Right ventricle myocardium superior (tissue), 1 donor: ENCODE results near the gene KIAA0232. TPM values are rescaled to one million over a fixed set of nuclear protein-coding genes. Genes with fewer than 3 reads are reported as not detected.

ENCODE experiments used
- ATAC-seq: fragments of 200-7000 bp; cut with Tn5 transposase; one replicate; pipeline ENCODE4 v1.9.1; 2020; ENCODE audit warnings: mild to moderate bottlenecking; ENCODE audit not compliant: poor library complexity
- DNase-seq: peaks from one replicate; pipeline ENCODE4 v3.0.0-alpha.2; 2020
- intact Hi-C: fragments of 100-400 bp; cut with DNase I; formaldehyde crosslinking; loops from one replicate; pipeline ENCODE4 v1.11.2; 2022
- long read RNA-seq: library from polyadenylated mRNA; unstranded; transcript quantifications from one replicate; pipeline ENCODE4 v2.0.0, GENCODE V29; 2021
- total RNA-seq: library from RNA; stranded (reverse); fragmentation: NEBNext Ultra II Directional; extraction: Animal tissue kit (Norgen Biotek cat#: 25700); gene quantifications from one replicate; pipeline ENCODE4 v1.2.1, GENCODE V29; 2021
- donor health status: DM: no; HTN: yes; CAD: no; lungs with severe emphysema.

Gene KIAA0232, protein sequence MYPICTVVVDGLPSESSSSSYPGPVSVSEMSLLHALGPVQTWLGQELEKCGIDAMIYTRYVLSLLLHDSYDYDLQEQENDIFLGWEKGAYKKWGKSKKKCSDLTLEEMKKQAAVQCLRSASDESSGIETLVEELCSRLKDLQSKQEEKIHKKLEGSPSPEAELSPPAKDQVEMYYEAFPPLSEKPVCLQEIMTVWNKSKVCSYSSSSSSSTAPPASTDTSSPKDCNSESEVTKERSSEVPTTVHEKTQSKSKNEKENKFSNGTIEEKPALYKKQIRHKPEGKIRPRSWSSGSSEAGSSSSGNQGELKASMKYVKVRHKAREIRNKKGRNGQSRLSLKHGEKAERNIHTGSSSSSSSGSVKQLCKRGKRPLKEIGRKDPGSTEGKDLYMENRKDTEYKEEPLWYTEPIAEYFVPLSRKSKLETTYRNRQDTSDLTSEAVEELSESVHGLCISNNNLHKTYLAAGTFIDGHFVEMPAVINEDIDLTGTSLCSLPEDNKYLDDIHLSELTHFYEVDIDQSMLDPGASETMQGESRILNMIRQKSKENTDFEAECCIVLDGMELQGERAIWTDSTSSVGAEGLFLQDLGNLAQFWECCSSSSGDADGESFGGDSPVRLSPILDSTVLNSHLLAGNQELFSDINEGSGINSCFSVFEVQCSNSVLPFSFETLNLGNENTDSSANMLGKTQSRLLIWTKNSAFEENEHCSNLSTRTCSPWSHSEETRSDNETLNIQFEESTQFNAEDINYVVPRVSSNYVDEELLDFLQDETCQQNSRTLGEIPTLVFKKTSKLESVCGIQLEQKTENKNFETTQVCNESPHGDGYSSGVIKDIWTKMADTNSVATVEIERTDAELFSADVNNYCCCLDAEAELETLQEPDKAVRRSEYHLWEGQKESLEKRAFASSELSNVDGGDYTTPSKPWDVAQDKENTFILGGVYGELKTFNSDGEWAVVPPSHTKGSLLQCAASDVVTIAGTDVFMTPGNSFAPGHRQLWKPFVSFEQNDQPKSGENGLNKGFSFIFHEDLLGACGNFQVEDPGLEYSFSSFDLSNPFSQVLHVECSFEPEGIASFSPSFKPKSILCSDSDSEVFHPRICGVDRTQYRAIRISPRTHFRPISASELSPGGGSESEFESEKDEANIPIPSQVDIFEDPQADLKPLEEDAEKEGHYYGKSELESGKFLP (N-terminal part only)
- 75.0 TPM for total RNA-seq
- long read RNA-seq, partial matches to known transcripts = 16 of 20 reads
- long read RNA-seq, other reads (novel, unspliced or antisense) = 4 of 20 reads

DNA sequence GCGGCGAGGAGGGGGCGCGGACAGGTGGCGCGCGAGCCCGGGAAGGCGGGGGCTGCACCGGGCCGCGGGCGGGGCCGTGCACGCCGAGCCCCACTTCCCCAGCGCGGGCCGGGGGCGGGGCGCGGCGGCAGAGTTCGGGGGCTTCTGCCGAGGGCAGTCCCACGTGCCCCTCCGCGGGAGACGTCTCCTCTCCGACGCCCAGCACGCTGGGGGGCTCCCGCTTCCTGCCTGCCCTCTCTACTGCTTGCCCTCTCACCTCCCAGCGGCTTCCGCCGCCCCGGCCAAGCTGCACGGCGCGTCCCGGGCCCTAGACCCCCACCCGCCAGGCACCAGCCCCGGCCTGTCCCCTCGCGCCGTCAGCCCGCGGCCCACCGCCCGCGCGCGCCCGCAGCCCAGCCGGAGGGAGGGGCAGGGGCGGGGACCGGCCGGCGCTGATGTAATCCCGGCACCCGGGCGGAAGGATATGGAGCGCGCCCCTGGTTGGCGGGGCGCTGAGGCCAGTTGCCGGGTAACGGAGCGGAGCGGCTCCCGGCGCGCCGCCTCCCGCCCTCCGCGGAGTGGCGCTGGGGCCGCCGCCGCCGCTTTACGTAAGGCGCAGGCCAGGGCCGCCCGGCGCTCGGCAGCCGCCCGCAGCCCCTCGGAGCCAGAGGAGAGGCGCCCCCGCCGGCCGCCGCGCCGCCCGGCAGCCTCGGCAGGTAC lies at the start of gene KIAA0232:
TSS of gene KIAA0232 (plus strand) at position 581 of the 699 bp plus-strand sequence. CDS start 41,727 bp downstream, outside the sequence.
- DNase-seq = peak; percentile 95

DNA sequence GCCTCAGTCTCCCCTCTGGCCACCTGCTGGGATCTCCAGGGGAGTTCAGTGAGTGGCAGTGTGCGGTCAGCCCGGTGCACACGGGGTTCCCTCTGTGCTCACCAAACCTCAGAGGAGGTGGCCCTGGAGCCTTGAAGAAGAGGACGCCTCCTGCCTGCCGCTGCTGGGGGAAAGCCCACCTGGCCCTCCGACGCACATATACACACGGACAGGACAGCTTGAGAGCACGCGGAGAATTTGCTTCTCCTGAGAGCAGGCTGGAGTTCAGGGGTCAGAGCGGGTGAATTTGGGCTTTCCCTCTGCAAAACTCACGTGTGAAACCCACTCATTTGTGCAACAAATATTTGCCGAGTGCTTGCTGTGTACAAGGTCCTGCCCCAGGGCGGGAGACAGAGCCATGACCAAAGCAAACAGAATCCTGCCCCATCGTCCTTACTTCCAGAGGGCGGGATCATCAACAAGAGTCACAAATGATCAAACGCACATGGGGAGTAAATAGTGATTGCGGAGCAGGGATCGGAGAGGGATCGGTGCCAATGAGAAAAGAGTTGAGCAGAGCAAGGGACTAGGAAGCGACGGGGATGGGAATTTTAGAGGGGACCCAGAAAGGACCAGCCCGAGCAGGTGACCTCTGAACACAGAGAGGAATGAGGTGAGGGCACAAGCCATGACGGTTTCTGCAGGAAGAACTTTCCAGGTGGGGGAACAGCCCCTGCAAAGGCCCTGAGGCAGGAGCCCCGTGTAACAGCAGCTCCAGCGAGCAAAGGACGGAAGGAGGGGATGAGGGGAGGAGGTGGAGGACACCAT lies 49.0 kb upstream of the KIAA0232 start:
- DNase-seq (no peak), ATAC-seq (no peak)
- intact Hi-C loops = no loop called here

More for the DNA sequence above, at the start of gene KIAA0232:
- intact Hi-C loops = loop anchor here (5.0 kb wide), 2 partner anchors 60 to 80 kb away; no protein-coding TSS in a partner anchor
- ATAC-seq = peak; percentile 81

DNA sequence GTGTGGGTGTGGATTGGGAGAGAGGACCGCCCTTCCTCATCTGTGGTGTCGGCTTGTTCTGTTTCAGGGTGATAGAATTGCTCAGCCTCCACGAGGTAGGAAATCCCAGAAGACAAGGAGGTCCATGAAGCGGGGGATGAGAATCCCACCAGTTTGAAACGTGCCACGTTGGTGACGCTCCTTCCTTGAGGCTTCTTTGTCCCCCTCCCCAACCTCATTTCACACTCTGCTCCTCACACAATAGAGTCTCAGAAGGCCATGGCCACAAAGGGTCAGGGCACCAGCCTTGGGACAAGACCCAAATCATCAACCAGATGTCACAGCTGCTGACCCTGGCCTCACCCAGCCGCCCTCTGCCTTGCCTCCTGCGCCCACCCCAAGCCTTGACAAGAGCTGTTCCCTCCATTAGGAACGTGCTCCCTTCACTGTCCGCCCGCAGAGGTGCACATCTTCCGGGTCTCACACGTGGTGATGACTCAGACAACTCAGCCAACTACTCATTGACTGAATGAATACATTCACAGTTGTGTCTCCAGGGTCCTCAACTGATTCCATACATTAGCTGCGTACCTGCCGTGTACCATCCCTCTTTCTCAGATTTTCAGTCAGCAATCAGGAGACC lies 48.3 kb upstream of the KIAA0232 start:
- ATAC-seq = no peak
- no peak for DNase-seq
- intact Hi-C loops = no loop called here

DNA sequence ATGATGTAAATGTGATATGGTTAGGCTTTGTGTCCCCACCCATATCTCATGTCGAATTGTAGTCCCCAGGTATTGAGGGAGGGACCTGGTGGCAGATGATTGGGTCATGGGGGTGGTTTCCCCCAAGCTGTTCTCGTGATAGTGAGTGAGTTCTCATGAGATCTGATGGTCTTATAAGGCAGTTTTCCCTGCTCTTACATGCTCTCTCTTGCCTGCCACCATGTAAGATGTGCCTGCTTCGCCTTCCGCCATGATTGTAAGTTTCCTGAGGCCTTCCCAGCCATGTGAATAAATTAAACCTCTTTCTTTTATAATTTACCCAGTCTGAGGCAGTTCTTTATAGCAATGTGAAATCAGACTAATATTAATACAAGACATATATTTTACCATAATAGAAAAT lies 42.6 kb upstream of the KIAA0232 start:
- ATAC-seq = no peak
- no peak for DNase-seq
- intact Hi-C loops = no loop called here

DNA sequence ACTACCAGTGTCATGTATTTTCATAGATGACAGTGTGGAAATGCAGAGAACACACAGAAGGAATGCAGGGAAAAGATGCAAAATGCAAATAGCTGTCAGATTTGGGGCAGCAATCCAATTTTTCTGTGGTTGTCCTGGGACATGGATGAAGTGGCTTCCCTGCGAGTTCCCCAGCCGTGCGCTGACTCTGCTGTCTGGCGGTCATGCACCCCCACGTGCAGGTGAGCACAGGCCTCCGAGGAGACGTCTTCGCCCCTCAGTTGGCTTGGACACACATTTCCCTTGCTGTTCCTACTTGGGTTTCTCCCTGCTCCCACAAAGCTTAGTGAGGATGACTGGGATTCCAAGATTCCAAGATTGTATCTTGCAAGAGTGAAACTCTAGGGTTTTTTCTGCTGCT lies 42.2 kb upstream of the KIAA0232 start:
- ATAC-seq (no peak), DNase-seq (no peak)
- intact Hi-C loops = no loop called here

DNA sequence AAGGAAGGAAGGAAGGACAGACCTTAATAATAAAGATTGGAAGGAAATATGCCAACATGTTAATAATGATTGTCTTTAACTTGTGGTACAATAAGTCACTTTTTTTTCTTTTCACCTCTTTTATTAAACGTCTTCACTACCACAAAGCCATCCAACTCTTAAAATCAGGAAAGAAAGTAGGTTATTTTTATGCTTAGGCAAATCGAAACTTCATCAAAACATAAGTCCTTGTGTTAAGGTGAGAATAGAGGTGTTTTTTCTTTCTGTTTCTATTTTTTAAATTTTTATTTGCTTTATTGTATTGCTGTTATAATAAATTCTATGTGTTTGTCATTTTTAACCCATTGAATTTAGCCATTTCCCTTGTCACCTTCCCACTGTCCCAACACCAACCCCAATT lies 40.0 kb upstream of the KIAA0232 start:
- ATAC-seq (no peak), DNase-seq (no peak)
- intact Hi-C loops = no loop called here

DNA sequence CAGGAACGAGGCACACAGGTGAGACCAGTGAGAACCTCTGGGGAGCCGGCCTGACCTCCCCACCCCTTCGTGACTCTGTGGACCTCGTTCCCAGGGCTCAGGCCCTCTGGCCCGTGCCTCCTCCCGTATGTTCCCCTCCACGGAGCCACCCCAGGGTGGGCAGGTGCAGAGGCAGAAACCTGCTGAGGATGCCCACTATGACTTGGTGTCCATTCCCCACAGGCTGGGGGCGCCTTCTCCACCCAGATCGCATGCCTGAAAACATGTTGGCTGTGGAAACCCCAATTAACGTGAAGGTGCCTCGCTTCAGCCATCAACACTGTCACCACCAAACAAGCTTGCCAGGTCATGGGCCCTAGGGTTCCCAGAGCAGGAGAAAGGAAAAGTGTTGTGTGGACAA lies 39.5 kb upstream of the KIAA0232 start:
- DNase-seq (no peak), ATAC-seq (no peak)
- intact Hi-C loops = no loop called here

DNA sequence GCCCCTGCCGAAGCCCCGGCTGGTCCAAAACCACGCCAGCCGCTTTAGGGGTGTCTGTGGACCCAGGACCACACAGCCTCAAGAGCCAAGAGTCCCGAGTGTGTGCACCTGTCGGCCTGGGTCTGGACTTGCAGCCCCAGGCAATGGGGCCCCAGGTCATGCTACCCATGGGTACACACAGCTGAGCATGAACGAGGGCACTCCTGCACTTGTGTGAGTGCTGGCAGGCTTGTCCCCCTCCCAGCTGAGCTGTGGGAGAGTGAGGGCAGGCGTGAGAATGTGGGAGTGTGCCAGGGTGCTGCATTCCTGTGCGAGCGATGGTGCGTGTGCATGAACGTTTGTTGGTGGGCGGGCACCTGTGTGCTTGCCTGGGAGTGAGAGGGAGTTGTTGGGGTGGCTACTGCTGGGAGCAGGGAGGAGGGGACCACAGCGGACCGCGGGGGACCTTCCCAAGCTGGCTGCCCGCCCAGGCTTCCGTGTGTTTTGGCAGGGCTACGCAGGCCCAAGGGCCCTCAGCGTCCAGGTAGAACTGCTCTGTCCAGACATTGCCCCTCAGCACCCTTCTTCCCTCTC lies 35.7 kb upstream of the KIAA0232 start:
- intact Hi-C loops = no loop called here
- ATAC-seq (peak; percentile 61), DNase-seq (peak; percentile 65)

DNA sequence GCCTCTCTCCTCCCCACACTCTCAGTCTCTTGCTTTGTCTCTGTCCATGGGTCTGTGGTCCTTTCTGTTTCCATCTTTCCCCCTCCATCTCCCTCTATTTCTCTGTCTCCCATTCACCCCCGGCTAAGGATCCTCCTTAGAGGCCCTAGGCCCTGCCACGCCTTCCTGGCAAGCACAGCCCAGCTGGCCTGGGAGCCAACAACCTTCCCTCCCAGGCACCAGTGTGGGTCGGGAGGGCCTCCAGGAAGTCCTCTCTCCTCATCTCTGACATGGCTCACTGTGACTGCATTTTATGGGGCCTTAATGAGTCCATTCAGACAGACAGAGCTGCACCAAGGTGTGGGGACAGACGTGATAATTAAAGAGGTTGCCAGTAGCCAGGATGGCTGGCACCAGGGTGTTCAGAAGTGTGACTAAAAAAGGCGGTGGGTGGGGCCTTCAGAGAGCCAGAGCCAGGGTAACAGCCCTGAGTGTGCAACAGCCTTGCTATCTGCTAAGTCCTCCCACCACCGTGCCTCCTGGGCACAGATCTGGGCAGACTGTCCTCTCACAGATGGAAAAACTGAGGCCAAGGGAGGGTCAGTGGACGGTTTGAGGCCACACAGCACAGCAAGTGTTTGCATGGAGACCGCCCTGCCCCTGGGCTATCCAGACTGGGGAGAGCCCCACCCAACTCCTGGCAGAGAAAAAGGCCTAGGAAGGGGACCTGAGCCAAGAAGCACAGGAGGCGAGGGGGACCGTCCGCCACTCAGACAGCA lies 35.1 kb upstream of the KIAA0232 start:
- intact Hi-C loops = no loop called here
- ATAC-seq (peak; percentile 76), DNase-seq (peak; percentile 72)

DNA sequence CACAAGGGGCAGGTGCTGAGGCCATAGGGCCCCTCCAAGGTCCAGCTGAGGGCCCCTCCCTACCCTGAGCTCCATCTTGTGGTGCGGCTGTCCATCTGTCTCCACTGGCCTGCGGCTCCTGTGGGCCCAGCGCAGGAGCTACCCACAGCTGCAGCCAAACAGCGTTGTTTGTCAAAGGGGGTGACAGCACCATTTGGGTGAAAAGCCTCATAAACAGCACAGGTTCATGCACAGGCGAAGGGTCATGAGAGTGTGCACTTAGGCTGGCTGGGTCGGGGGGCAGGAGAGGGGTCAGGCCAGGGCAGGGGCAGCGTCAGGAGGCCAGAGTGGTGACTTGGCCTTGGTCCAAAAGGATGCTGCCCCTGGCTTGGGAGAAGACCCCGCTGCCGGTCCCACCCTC lies 34.2 kb upstream of the KIAA0232 start:
- ATAC-seq = no peak
- intact Hi-C loops = no loop called here
- no peak for DNase-seq

DNA sequence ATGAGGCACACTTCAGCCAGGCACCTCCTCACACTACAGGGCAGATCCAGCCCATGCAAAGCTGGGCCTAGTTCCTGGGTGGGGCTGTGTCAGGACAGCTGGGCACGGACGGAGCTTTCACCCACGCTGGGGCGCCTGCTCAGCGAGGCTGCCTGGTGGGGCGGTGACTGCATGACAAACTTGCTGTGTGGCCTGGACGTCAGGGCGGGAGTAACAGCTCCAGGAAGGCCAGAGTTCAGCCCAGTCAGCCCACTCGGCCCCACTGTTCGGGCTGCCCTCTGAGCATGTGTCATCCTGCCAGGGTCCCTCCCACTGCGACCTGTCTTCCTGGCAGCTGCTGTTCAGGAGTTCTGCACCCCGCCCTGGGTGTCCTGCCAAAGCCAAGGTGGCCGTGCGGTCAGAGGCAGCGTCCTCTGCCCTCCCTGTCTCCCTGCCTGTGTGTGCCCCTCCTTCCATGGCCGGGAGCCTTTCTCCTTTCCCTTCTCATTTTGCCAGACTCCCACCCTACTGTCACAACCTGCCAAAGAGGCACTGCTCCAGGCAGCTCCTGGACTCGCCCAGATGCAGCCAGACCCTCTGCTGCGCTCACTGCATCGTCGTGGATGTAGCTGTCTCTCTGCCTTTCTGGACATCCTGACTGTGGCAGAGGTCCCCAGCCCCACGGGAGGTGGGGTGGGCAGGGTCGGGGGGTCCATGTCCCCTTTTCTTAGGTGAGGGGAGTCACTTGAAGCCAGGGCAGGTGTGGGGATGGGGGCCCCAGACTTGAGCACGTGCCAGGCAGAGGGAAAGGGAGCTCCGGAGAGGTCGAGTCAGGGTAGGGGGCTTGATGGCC lies 33.0 kb upstream of the KIAA0232 start:
- intact Hi-C loops = no loop called here
- peak; percentile 51 for ATAC-seq
- peak; percentile 83 for DNase-seq

DNA sequence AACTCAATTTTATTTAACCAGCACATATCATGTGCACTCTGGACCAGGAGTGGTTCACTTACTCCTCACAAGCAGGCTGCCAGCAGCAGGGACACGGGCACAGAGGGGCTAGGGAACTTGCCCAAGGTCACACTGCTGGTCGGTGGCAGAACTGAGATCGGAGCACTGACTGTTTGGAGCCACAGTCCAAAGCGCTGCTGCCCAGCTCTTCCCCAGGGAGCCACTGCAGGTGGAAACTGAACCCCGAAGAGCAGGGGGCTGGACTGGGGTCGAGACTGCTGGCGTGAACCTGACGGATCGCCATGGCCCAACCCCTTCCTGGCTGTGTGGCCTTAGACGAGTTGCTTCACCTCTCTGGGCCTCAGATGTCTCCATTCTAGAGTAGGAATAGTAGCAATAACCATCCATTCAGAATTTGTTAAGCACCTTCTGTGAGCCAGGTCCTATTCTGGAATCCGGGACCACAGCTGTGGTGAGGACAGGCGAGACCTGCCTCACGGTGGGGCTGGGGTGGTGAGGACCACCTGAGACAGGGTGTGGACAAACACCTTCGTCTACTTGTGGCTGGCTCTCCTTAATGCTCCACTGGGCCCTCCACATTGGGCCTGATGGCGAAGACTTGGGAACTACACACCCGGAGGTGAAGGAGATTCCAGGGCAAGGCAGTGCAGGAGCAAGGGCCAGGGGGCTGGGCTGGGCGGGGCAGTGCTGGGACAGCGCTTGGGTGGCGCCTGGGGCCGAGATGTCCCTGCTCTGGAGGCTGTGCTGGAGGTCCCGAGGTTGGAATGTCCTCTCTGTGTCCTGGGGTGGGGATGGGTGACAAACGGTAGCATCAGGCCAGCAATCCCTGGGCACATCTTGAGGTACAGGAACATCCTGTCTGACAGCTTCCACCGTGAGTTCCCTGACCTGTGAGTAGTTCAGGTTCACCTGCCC lies 32.0 kb upstream of the KIAA0232 start:
- intact Hi-C loops = no loop called here
- DNase-seq = no peak

DNA sequence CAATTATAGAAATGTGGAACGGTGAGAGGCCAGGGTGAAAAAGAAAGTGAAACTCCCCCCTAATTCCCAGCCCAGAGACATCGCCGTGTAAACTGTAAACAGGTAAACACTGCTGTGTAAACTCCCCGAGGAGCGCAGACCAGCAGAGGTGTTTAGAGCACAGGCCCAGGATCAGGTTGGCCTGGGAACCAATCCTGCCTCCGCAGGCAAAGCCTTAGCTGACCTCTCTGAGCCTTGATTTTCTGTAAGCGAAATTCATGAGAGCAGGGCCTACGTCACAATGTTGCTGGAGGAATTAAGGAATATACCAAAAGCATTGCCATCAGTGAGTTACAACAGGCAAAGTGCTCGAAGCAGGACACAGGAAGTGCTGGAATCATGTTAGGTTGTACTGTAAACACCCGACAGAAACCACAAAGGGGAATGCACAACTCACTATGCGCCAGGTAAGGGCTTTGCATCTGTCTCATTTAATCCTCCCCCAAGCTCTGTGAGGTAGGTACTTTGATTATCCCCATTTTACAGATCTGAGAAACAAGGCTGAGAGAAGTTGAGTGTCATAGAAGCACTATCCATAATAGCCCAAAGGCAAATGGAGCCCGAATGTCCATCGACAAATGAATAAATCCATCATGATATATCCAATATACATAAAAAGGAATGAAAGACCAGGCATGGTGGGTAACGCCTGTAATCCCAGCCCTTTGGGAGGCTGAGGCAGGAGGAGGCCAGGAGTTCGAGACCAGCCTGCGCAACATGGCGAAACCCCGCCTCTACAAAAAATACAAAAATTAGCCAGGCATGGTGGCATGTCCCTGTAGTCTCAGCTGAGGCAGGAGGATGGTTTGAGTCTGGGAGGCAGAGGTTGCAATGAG lies 30.7 kb upstream of the KIAA0232 start:
- ATAC-seq (no peak), DNase-seq (no peak)
- intact Hi-C loops = no loop called here

More for the DNA sequence above, 32.0 kb upstream of the KIAA0232 start:
- ATAC-seq = no peak
